ENCODE results near the gene MAML3. TPM values are rescaled to one million over a fixed set of nuclear protein-coding genes. Genes with fewer than 3 reads are reported as not detected.

MAML3 gene
- total RNA-seq, 1 donor from 2014 or later = 59.4 TPM

- Mint-ChIP-seq H3K9me3 (ENCODE audit: unreplicated experiment) (peaks cover 15% of the 10 kb centered on the region), H3K4me3 (ENCODE audit: unreplicated experiment) (no peak overlapping the region), H3K27ac (ENCODE audit: unreplicated experiment) (no peak overlapping the region), H3K4me1 (ENCODE audit: low read depth, unreplicated experiment) (peaks cover 42% of the 10 kb centered on the region), H3K36me3 (ENCODE audit: unreplicated experiment) (no peaks in the 10 kb centered on the region), H3K27me3 (ENCODE audit: unreplicated experiment) (peaks cover 11% of the 10 kb centered on the region)
- no peak for TF ChIP-seq CTCF (IDR thresholded peaks at IDR 0.05; ENCODE audit: partially characterized antibody, unreplicated experiment)
- no peak for DNase-seq
These were observed 63.7 kb downstream of the MAML3 start for GRCh38 chr4:140090215-140090731.

- no peak for DNase-seq
- no peak for TF ChIP-seq CTCF (IDR thresholded peaks at IDR 0.05; ENCODE audit: partially characterized antibody, unreplicated experiment)
- H3K27ac Mint-ChIP-seq (ENCODE audit: unreplicated experiment) = no peak overlapping the region
- peaks cover 10% of the 10 kb centered on the region for H3K27me3 Mint-ChIP-seq (ENCODE audit: unreplicated experiment)
- H3K36me3 Mint-ChIP-seq (ENCODE audit: unreplicated experiment) = no peaks in the 10 kb centered on the region
- no peak overlapping the region for H3K4me3 Mint-ChIP-seq (ENCODE audit: unreplicated experiment)
- peaks cover 12% of the 10 kb centered on the region for H3K9me3 Mint-ChIP-seq (ENCODE audit: unreplicated experiment)
- H3K4me1 Mint-ChIP-seq (ENCODE audit: low read depth, unreplicated experiment) = peaks cover 38% of the 10 kb centered on the region
These were observed 64.8 kb downstream of the MAML3 start for GRCh38 chr4:140089216-140089615.

GRCh38 chr4:140088323-140088967 is 65.5 kb downstream of the MAML3 start:
- Mint-ChIP-seq H3K4me3 (ENCODE audit: unreplicated experiment) (no peak overlapping the region), H3K36me3 (ENCODE audit: unreplicated experiment) (no peaks in the 10 kb centered on the region), H3K27me3 (ENCODE audit: unreplicated experiment) (peaks cover 7% of the 10 kb centered on the region), H3K9me3 (ENCODE audit: unreplicated experiment) (peaks cover 7% of the 10 kb centered on the region), H3K27ac (ENCODE audit: unreplicated experiment) (no peak overlapping the region), H3K4me1 (ENCODE audit: low read depth, unreplicated experiment) (peaks cover 36% of the 10 kb centered on the region)
- DNase-seq = no peak
- no peak for TF ChIP-seq CTCF (IDR thresholded peaks at IDR 0.05; ENCODE audit: partially characterized antibody, unreplicated experiment)

- peaks cover 3% of the 10 kb centered on the region for H3K9me3 Mint-ChIP-seq (ENCODE audit: unreplicated experiment)
- H3K36me3 Mint-ChIP-seq (ENCODE audit: unreplicated experiment) = no peaks in the 10 kb centered on the region
- no peak for DNase-seq
- H3K27ac Mint-ChIP-seq (ENCODE audit: unreplicated experiment) = no peak overlapping the region
- TF ChIP-seq CTCF (IDR thresholded peaks at IDR 0.05; ENCODE audit: partially characterized antibody, unreplicated experiment) = no peak
- H3K4me3 Mint-ChIP-seq (ENCODE audit: unreplicated experiment) = no peak overlapping the region
- peaks cover 40% of the 10 kb centered on the region for H3K4me1 Mint-ChIP-seq (ENCODE audit: low read depth, unreplicated experiment)
- H3K27me3 Mint-ChIP-seq (ENCODE audit: unreplicated experiment) = peaks cover 8% of the 10 kb centered on the region
These were observed 68.1 kb downstream of the MAML3 start for GRCh38 chr4:140085881-140086280.

GRCh38 chr4:140085062-140085622 is 68.8 kb downstream of the MAML3 start:
- H3K27me3 Mint-ChIP-seq (ENCODE audit: unreplicated experiment) = peaks cover 8% of the 10 kb centered on the region
- peaks cover 3% of the 10 kb centered on the region for H3K9me3 Mint-ChIP-seq (ENCODE audit: unreplicated experiment)
- DNase-seq = no peak
- H3K4me1 Mint-ChIP-seq (ENCODE audit: low read depth, unreplicated experiment) = peaks cover 41% of the 10 kb centered on the region
- H3K27ac Mint-ChIP-seq (ENCODE audit: unreplicated experiment) = no peak overlapping the region
- no peak for TF ChIP-seq CTCF (IDR thresholded peaks at IDR 0.05; ENCODE audit: partially characterized antibody, unreplicated experiment)
- H3K4me3 Mint-ChIP-seq (ENCODE audit: unreplicated experiment) = no peak overlapping the region
- H3K36me3 Mint-ChIP-seq (ENCODE audit: unreplicated experiment) = no peaks in the 10 kb centered on the region
